K562 (cell line): ENCODE data around the gene ZNF326. TPM values are rescaled to one million over a fixed set of nuclear protein-coding genes. Genes with fewer than 3 reads are reported as not detected.

Experiments
- ATAC-seq: fragments of 200-7000 bp; cut with Tn5 transposase; 3 replicates; pipeline ENCODE4 v1.9.1; 2020; ENCODE audit warnings: moderate library complexity
- BruUV-seq: library from RNA; stranded (reverse); fragments of 400-500 nt; replicated peaks from 2 replicates; lab custom pipeline; 2021; lab: Mats Ljungman, UMichigan
- CTCF ChIA-PET: fragments of 300-600 bp; formaldehyde crosslinking; extraction: SDS; loops from one replicate; lab custom pipeline; 2021; ENCODE audit warnings: low intra/inter-chr PET ratio; lab: Yijun Ruan, JAX
- POLR2A ChIA-PET: fragments of 300-600, 350-650 bp; sonication (Branson Sonifier 250); formaldehyde crosslinking; extraction: SDS; loops from one replicate; lab custom pipeline; 2021; ENCODE audit warnings: antibody characterized with exemption, inconsistent platforms; lab: Yijun Ruan, JAX
- DNase-seq, 4 experiments: peaks; one replicate each; pipeline versions ENCODE4 v3.0.0 to v3.0.0-alpha.2; 2011 to 2018; ENCODE audit warnings: low spot score in 3 of 4, mixed read lengths in 3 of 4; ENCODE audit errors: extremely low read depth in 1 of 4
- FAIRE-seq: peaks from 2 replicates; lab custom pipeline; 2011; peaks lifted over from hg19 to GRCh38; lab: Jason Lieb, UNC
- H2AFZ ChIP-seq: 2 replicates; pipeline ENCODE4 v1.6.0; 2011; ENCODE audit warnings: low read depth, low read length, control low read depth, inconsistent platforms
- H3K27ac ChIP-seq: fragments of 200-600 bp; 3 replicates; pipeline ENCODE4 v1.8.0; 2011; ENCODE audit warnings: low read depth, mild to moderate bottlenecking, control low read depth, inconsistent platforms, low read length, moderate library complexity, mixed read lengths; ENCODE audit errors: extremely low read depth
- H3K27me3 ChIP-seq, 2 experiments: fragments of 300-600 bp in 1 of 2; 2 replicates in 1 of 2; 3 replicates in 1 of 2; pipeline versions ENCODE4 v1.6.0 to v1.8.0; 2011; ENCODE audit warnings: inconsistent platforms in 2 of 2, low read length in 2 of 2, mild to moderate bottlenecking in 1 of 2, mixed read lengths in 1 of 2, moderate library complexity in 1 of 2; ENCODE audit not compliant: control insufficient read depth in 2 of 2, insufficient read depth in 2 of 2
- H3K36me3 ChIP-seq: fragments of 300-600 bp; 3 replicates; pipeline ENCODE4 v1.8.0; 2011; ENCODE audit warnings: mild to moderate bottlenecking, low read length, inconsistent platforms; ENCODE audit not compliant: control insufficient read depth, insufficient read depth
- H3K4me1 ChIP-seq, 2 experiments: fragments of 200-600 bp in 1 of 2; replicated peaks in 1 of 2; 2 replicates in 1 of 2; 3 replicates in 1 of 2; pipeline versions ENCODE4 v1.5.1 to v1.8.0; 2011; ENCODE audit warnings: inconsistent platforms in 2 of 2, low read length in 2 of 2, mild to moderate bottlenecking in 1 of 2, mixed read lengths in 1 of 2, moderate library complexity in 1 of 2; ENCODE audit not compliant: control insufficient read depth in 2 of 2, insufficient read depth in 2 of 2
- H3K4me2 ChIP-seq: 2 replicates; pipeline ENCODE4 v1.6.1; 2011; ENCODE audit warnings: low read length, control low read depth, inconsistent platforms, mixed read lengths; ENCODE audit not compliant: insufficient read depth
- H3K4me3 ChIP-seq: fragments of 200-600 bp; sonication (generic), shearing (Covaris generic); 2 replicates; pipeline ENCODE4 v1.5.1; 2016; ENCODE audit warnings: control low read depth, inconsistent platforms
- H3K79me2 ChIP-seq: fragments of 200-600 bp; 3 replicates; pipeline ENCODE4 v1.8.0; 2011; ENCODE audit warnings: low read length, inconsistent platforms; ENCODE audit not compliant: control insufficient read depth, insufficient read depth
- H3K9ac ChIP-seq, 2 experiments: 2 replicates each; pipeline versions ENCODE4 v1.6.0 to v1.6.1; 2011; ENCODE audit warnings: low read depth in 2 of 2, low read length in 2 of 2, control low read depth in 1 of 2, inconsistent platforms in 1 of 2, mild to moderate bottlenecking in 1 of 2, mixed read lengths in 1 of 2; ENCODE audit not compliant: insufficient read depth in 1 of 2
- H3K9me1 ChIP-seq: one replicate; pipeline ENCODE4 v1.6.0; 2011; ENCODE audit warnings: inconsistent platforms, mild to moderate bottlenecking, low read length, moderate library complexity; ENCODE audit not compliant: control insufficient read depth, insufficient read depth
- H3K9me3 ChIP-seq: replicated peaks from 2 replicates; pipeline ENCODE4 v1.5.1; 2011; ENCODE audit warnings: low read depth, low read length, inconsistent platforms; ENCODE audit not compliant: control insufficient read depth, insufficient read depth
- H4K20me1 ChIP-seq: replicated peaks from 2 replicates; pipeline ENCODE4 v1.6.1; 2011; ENCODE audit warnings: low read length, inconsistent platforms, mixed read lengths; ENCODE audit not compliant: control insufficient read depth, insufficient read depth
- ARID4B ChIP-seq: sonication (generic); formaldehyde crosslinking; IDR thresholded peaks from 2 replicates; pipeline ENCODE4 v1.8.0; 2022; ENCODE audit warnings: mild to moderate bottlenecking, missing genetic modification reagents
- CAMTA2 ChIP-seq: fragments of 250-450 bp; sonication (Bioruptor Pico); conservative IDR thresholded peaks from 2 replicates; pipeline ENCODE4 v1.5.1; 2022
- DMBX1 ChIP-seq: fragments of 250-450 bp; sonication (Bioruptor Pico); IDR thresholded peaks from 2 replicates; pipeline ENCODE4 v1.8.0; 2022; ENCODE audit warnings: inconsistent platforms, mild to moderate bottlenecking, moderate library complexity, borderline replicate concordance
- ETV1 ChIP-seq: fragments of 450-650 bp; conservative IDR thresholded peaks from 2 replicates; pipeline ENCODE4 v1.6.1; 2016; ENCODE audit warnings: missing genetic modification characterization, control low read depth, low read depth, missing compliant biosample characterization
- FIP1L1 ChIP-seq: fragments of 200-400 bp; formaldehyde crosslinking; IDR thresholded peaks from 2 replicates; pipeline ENCODE4 v1.6.1; 2018; ENCODE audit warnings: mild to moderate bottlenecking, low read depth, low read length; ENCODE audit not compliant: poor library complexity, severe bottlenecking
- FOXP1 ChIP-seq: sonication (generic); formaldehyde crosslinking; IDR thresholded peaks from 2 replicates; pipeline ENCODE4 v1.8.0; 2022; ENCODE audit warnings: mild to moderate bottlenecking, missing genetic modification reagents
- KLF1 ChIP-seq: fragments of 450-650 bp; IDR thresholded peaks from 2 replicates; pipeline ENCODE4 v1.6.1; 2016; ENCODE audit warnings: missing genetic modification characterization, missing compliant biosample characterization
- NFIC ChIP-seq: fragments of 450-650 bp; IDR thresholded peaks from 2 replicates; pipeline ENCODE4 v1.6.1; 2017; ENCODE audit warnings: mild to moderate bottlenecking, inconsistent platforms
- NKRF ChIP-seq: fragments of 450-650 bp; IDR thresholded peaks from 2 replicates; pipeline ENCODE4 v1.6.1; 2016; ENCODE audit warnings: borderline replicate concordance
- SAFB ChIP-seq: fragments of 200-400 bp; formaldehyde crosslinking; IDR thresholded peaks from 2 replicates; pipeline ENCODE4 v1.6.1; 2017; ENCODE audit warnings: low read depth, low read length, borderline replicate concordance
- SUPT5H ChIP-seq: fragments of 450-650 bp; IDR thresholded peaks from 2 replicates; pipeline ENCODE4 v1.6.1; 2016
- XRCC4 ChIP-seq: IDR thresholded peaks from one replicate; pipeline ENCODE4 v1.6.1; 2011; ENCODE audit not compliant: insufficient read depth, insufficient read length; ENCODE audit errors: extremely low read depth
- ZNF217 ChIP-seq: sonication (generic); formaldehyde crosslinking; IDR thresholded peaks from 2 replicates; pipeline ENCODE4 v1.8.0; 2022; ENCODE audit warnings: mild to moderate bottlenecking, missing genetic modification reagents
- ZNF24 ChIP-seq: fragments of 450-650 bp; IDR thresholded peaks from 2 replicates; pipeline ENCODE4 v1.6.1; 2016
- WGBS: fragments of 100-300 bp; shearing (Covaris generic); methylation state at CpG from one replicate; pipeline ENCODE4 v1.1.6; 2016; ENCODE audit warnings: low coverage, mixed read lengths; ENCODE audit not compliant: insufficient coverage; ENCODE audit errors: missing lambda C conversion rate; 5-methylcytosine and 5-hydroxymethylcytosine counted together
- in situ Hi-C: fragments of 300-500 bp; cut with MboI; formaldehyde crosslinking; loops from 4 replicates; pipeline ENCODE4 v1.15.0; 2018; ENCODE audit warnings: inconsistent platforms, mixed read lengths
- intact Hi-C: fragments of 100-400 bp; cut with micrococcal nuclease; formaldehyde crosslinking; loops from 2 replicates; pipeline ENCODE4 v1.14.2; 2022
- polyA plus RNA-seq, 8 experiments: library from polyadenylated mRNA; depleted of rRNA in 4 of 8; stranded (reverse) in 5 of 8; unstranded in 3 of 8; fragments of >200 nt; fragmentation: Nextera tagmentation in 2 of 8; fragmentation: Illumina TruSeq in 1 of 8; extraction: Ambion mirVana in 2 of 8; extraction: Trizol in 1 of 8; gene quantifications; 2 replicates each; pipeline versions ENCODE4 v1.2.1 to v1.2.3, GENCODE V29; 2011 to 2014; ENCODE audit warnings: inconsistent platforms in 1 of 8, missing spikeins in 1 of 8
- total RNA-seq, 7 experiments: library from RNA; depleted of rRNA in 6 of 7; stranded (reverse); fragments of >200 nt in 6 of 7; fragmentation: Illumina TruSeq in 2 of 7; extraction: Trizol in 2 of 7; gene quantifications; 2 replicates each; pipeline versions ENCODE4 v1.2.1 to v1.2.3, GENCODE V29; 2011 to 2021; ENCODE audit warnings: low replicate concordance in 1 of 7
- TF ChIP-seq, protein P1 (sequence below): fragments of 450-650 bp; IDR thresholded peaks from 2 replicates; pipeline ENCODE4 v1.7.1; 2018; ENCODE audit warnings: mild to moderate bottlenecking, low read depth; ENCODE audit not compliant: partially characterized antibody

The ZNF326 gene
- total and polyA plus RNA-seq, 9 of the 15 experiments (the other 6 are each of a cell fraction or from before 2014, with no cell fraction given): 7.2 to 33.2 (median 20.1) TPM

DNA sequence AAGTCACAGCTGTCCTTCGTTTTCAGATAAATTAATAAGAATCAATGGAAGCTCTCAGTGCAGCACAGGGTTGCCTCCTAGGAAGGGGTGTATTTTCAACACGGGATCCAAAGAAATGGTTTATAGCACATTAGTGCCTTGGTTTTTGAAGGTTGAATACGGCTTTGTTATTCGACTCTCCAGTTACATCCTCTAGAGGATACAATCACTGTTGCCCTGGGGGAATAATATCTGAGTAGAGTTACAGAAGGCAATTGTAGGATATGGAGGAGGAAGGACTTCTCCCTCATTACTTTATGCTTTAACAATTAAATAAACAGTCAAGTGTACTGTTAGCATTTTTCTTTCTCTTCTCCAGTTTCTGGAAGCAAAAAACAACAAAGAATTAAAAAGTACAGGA lies 14.3 kb upstream of the ZNF326 start:
- no TSS peak for BruUV-seq
- Histone ChIP-seq H3K4me2 (no peak overlapping the region), H3K9me1 (no peaks in the 10 kb centered on the region), H3K9me3 (no peaks in the 10 kb centered on the region), H3K79me2 (no peaks in the 10 kb centered on the region), H2AFZ (no peak overlapping the region; the same call in 1 of the 2 replicates), H3K36me3 (no peaks in the 10 kb centered on the region), H3K9ac (no peak overlapping the region), H3K27ac (no peak overlapping the region), H4K20me1 (no peaks in the 10 kb centered on the region), H3K27me3 (no peaks in the 10 kb centered on the region), H3K4me1 (peaks cover 2 to 9% of the 10 kb centered on the region in 2 experiments; a peak in 4 of 5 replicates), H3K4me3 (no peak overlapping the region)
- FAIRE-seq (no peak), ATAC-seq (no peak), DNase-seq (no peak)
- CTCF ChIA-PET: no interaction called here
- WGBS: 53% methylated on average over 4 of the region's 4 CpGs
- POLR2A ChIA-PET: interaction anchor here (1.0 kb wide), 1 partner anchor 217 kb away, joined by 3 read pairs; no protein-coding TSS in a partner anchor
- in situ Hi-C loops: loop anchor here (25.0 kb wide), 1 partner anchor 868 kb away; no protein-coding TSS in a partner anchor
- intact Hi-C loops: loop anchor here (10.0 kb wide), 1 partner anchor 496 kb away; no protein-coding TSS in a partner anchor
- TF ChIP-seq XRCC4 (no peak), FOXP1 (CRISPR knock-in tag) (no peak), ETV1 (tag) (no peak), FIP1L1 (no peak), CAMTA2 (CRISPR knock-in tag) (no peak), ZNF217 (CRISPR knock-in tag) (no peak), ZNF24 (no peak), SUPT5H (no peak), NKRF (no peak), SAFB (no peak), KLF1 (tag) (no peak), ARID4B (CRISPR knock-in tag) (no peak), DMBX1 (CRISPR knock-in tag) (no peak), NFIC (no peak)
- TF ChIP-seq, protein P1, sequence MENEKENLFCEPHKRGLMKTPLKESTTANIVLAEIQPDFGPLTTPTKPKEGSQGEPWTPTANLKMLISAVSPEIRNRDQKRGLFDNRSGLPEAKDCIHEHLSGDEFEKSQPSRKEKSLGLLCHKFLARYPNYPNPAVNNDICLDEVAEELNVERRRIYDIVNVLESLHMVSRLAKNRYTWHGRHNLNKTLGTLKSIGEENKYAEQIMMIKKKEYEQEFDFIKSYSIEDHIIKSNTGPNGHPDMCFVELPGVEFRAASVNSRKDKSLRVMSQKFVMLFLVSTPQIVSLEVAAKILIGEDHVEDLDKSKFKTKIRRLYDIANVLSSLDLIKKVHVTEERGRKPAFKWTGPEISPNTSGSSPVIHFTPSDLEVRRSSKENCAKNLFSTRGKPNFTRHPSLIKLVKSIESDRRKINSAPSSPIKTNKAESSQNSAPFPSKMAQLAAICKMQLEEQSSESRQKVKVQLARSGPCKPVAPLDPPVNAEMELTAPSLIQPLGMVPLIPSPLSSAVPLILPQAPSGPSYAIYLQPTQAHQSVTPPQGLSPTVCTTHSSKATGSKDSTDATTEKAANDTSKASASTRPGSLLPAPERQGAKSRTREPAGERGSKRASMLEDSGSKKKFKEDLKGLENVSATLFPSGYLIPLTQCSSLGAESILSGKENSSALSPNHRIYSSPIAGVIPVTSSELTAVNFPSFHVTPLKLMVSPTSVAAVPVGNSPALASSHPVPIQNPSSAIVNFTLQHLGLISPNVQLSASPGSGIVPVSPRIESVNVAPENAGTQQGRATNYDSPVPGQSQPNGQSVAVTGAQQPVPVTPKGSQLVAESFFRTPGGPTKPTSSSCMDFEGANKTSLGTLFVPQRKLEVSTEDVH: no peak
